Epithelial cell of proximal tubule (primary cell): Measurements from ENCODE around the gene SNX11. TPM values are rescaled to one million over a fixed set of nuclear protein-coding genes. Genes with fewer than 3 reads are reported as not detected.

Source experiments
- DNase-seq: peaks from one replicate; pipeline ENCODE4 v3.0.0-alpha.2; 2011; ENCODE audit warnings: low read depth
- H3K4me3 ChIP-seq: 2 replicates; pipeline ENCODE4 v1.5.1; 2011; ENCODE audit warnings: low read depth, mild to moderate bottlenecking, low read length
- CTCF ChIP-seq: conservative IDR thresholded peaks from 2 replicates; pipeline ENCODE4 v1.5.1; 2012; ENCODE audit warnings: low read depth, mild to moderate bottlenecking, low read length
- total RNA-seq: library from RNA; depleted of rRNA; stranded (reverse); fragments of >200 nt; gene quantifications from 2 replicates; pipeline ENCODE4 v1.2.3, GENCODE V29; 2015

The SNX11 gene
- total RNA-seq, 1 donor from 2014 or later: 11.6 TPM

- TF ChIP-seq CTCF: peak; percentile 79
- DNase-seq: peak; percentile 9
Measured at GRCh38 chr17:48153691-48154358, 46.3 kb downstream of the SNX11 start.

GRCh38 chr17:48155889-48156611, 48.5 kb downstream of the SNX11 start:
- no peak for DNase-seq
- no peak for TF ChIP-seq CTCF
- no peak overlapping the region for H3K4me3 ChIP-seq

More at GRCh38 chr17:48153691-48154358, 46.3 kb downstream of the SNX11 start:
- H3K4me3 ChIP-seq: no peak overlapping the region

- no peak overlapping the region for H3K4me3 ChIP-seq
- no peak for TF ChIP-seq CTCF
- no peak for DNase-seq
Measured at GRCh38 chr17:48159232-48159631, 51.7 kb downstream of the SNX11 start.

- H3K4me3 ChIP-seq: no peak overlapping the region
- no peak for DNase-seq
- TF ChIP-seq CTCF: no peak
Measured at GRCh38 chr17:48160177-48161081, 52.9 kb downstream of the SNX11 start.

- DNase-seq: no peak
- TF ChIP-seq CTCF: no peak
- no peak overlapping the region for H3K4me3 ChIP-seq
Measured at GRCh38 chr17:48161127-48161905, 53.8 kb downstream of the SNX11 start.

GRCh38 chr17:48162306-48162934, 54.9 kb downstream of the SNX11 start:
- H3K4me3 ChIP-seq: no peak overlapping the region
- DNase-seq: no peak
- TF ChIP-seq CTCF: no peak
